ENCODE measurements around the gene CPLX3. TPM values are rescaled to one million over a fixed set of nuclear protein-coding genes. Genes with fewer than 3 reads are reported as not detected.

CPLX3 gene
- total RNA-seq, 1 donor from 2014 or later, result not detected

- Histone ChIP-seq H3K9me3 (no peaks in the 10 kb centered on the region), H3K27ac (no peak overlapping the region), H3K27me3 (no peaks in the 10 kb centered on the region), H3K4me1 (peaks cover 11 to 14% of the 10 kb centered on the region in 2 donors), H3K36me3 (peaks cover 8 to 14% of the 10 kb centered on the region in 2 donors), H3K4me3 (no peak overlapping the region)
- DNase-seq (ENCODE audit: low spot score in 2 of 2), result no peak
- TF ChIP-seq, protein P1, sequence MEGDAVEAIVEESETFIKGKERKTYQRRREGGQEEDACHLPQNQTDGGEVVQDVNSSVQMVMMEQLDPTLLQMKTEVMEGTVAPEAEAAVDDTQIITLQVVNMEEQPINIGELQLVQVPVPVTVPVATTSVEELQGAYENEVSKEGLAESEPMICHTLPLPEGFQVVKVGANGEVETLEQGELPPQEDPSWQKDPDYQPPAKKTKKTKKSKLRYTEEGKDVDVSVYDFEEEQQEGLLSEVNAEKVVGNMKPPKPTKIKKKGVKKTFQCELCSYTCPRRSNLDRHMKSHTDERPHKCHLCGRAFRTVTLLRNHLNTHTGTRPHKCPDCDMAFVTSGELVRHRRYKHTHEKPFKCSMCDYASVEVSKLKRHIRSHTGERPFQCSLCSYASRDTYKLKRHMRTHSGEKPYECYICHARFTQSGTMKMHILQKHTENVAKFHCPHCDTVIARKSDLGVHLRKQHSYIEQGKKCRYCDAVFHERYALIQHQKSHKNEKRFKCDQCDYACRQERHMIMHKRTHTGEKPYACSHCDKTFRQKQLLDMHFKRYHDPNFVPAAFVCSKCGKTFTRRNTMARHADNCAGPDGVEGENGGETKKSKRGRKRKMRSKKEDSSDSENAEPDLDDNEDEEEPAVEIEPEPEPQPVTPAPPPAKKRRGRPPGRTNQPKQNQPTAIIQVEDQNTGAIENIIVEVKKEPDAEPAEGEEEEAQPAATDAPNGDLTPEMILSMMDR (IDR thresholded peaks at IDR 0.05), result no peak
- intact Hi-C loops (cut with DNase I), result no loop called here
These were observed 32.0 kb upstream of the CPLX3 start for GRCh38 chr15:74794248-74794969.

DNA sequence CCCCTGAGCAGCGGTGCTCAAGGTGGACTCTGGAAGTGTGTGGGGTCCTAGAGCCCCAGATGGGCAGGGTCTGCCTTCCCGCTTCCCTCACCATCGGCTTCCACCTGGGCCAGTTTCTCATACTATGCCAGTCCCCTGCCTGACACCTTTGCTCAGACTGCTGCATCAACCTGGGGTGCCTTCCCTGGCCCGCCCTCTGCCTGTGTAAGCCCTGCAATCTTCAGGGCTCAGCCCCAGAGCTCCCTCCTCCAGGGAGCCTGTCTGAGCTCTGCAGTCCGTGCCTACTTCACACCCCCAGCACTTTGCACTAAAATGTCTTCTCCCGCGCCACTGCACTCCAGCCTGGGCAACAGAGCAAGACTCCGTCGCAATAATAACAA is 31.5 kb upstream of the CPLX3 start:
- intact Hi-C loops (cut with DNase I), result no loop called here
- H3K27ac ChIP-seq, result no peak overlapping the region
- no peaks in the 10 kb centered on the region for H3K9me3 ChIP-seq
- no peak overlapping the region for H3K4me3 ChIP-seq
- TF ChIP-seq, protein P1 (IDR thresholded peaks at IDR 0.05), result no peak
- peaks cover 6 to 8% of the 10 kb centered on the region in 2 donors for H3K4me1 ChIP-seq
- H3K27me3 ChIP-seq, result no peaks in the 10 kb centered on the region
- peaks cover 9 to 16% of the 10 kb centered on the region in 2 donors for H3K36me3 ChIP-seq
- DNase-seq (ENCODE audit: low spot score in 2 of 2), result no peak

GRCh38 chr15:74795966-74796625 is 30.3 kb upstream of the CPLX3 start:
- H3K36me3 ChIP-seq, result peaks cover 17 to 24% of the 10 kb centered on the region in 2 donors
- DNase-seq (ENCODE audit: low spot score in 2 of 2), result no peak
- no peak overlapping the region for H3K27ac ChIP-seq
- TF ChIP-seq, protein P1 (IDR thresholded peaks at IDR 0.05), result no peak
- no peaks in the 10 kb centered on the region for H3K9me3 ChIP-seq
- no peak overlapping the region for H3K4me3 ChIP-seq
- H3K4me1 ChIP-seq, result peaks cover 0 to 3% of the 10 kb centered on the region in 2 donors
- H3K27me3 ChIP-seq, result no peaks in the 10 kb centered on the region
- intact Hi-C loops (cut with DNase I), result no loop called here

DNA sequence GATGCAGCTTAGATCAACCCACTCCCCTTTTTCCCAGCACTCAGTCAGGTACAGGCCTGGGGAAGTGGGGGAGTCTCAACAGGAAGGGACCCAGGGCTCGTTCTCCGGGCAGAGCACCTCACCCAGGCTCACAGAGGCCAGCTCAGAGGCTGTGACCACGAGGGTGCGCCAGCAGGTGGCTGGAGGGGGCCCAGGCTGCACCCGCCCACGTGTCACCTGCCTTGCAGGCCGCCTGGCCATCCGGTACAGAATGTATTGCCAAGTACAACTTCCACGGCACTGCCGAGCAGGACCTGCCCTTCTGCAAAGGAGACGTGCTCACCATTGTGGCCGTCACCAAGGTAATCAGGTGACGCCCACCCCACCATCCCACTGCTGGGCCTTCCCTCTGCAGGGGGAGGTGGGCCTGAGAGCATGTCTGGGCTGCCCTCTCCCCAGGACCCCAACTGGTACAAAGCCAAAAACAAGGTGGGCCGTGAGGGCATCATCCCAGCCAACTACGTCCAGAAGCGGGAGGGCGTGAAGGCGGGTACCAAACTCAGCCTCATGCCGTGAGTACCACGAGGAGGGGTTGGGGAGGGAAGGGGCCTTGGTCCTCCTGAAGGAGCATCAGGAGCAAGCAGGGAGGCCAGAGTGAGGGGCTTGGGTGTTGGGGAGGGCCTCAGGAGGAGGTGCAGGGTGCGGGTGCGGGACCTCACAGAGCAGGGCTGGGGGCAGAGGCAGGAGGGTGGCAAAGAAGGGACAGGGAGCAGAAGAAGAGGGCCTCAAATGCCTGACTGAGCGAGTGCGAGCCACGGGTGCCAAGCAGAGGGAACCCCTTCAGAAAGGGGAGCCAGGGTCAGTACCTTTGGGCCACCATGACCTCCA is 27.8 kb upstream of the CPLX3 start:
- Histone ChIP-seq H3K36me3 (peaks cover 39 to 49% of the 10 kb centered on the region in 2 donors), H3K27ac (no peak overlapping the region), H3K4me1 (no peaks in the 10 kb centered on the region), H3K9me3 (no peaks in the 10 kb centered on the region), H3K4me3 (no peak overlapping the region), H3K27me3 (no peaks in the 10 kb centered on the region)
- TF ChIP-seq, protein P1 (IDR thresholded peaks at IDR 0.05), result no peak
- no peak for DNase-seq (ENCODE audit: low spot score in 2 of 2)
- intact Hi-C loops (cut with DNase I), result no loop called here

GRCh38 chr15:74799255-74799855 is 27.1 kb upstream of the CPLX3 start:
- peaks cover 39 to 49% of the 10 kb centered on the region in 2 donors for H3K36me3 ChIP-seq
- H3K27ac ChIP-seq, result no peak overlapping the region
- DNase-seq (ENCODE audit: low spot score in 2 of 2), result no peak
- no peaks in the 10 kb centered on the region for H3K4me1 ChIP-seq
- H3K4me3 ChIP-seq, result no peak overlapping the region
- TF ChIP-seq, protein P1 (IDR thresholded peaks at IDR 0.05), result no peak
- H3K9me3 ChIP-seq, result no peaks in the 10 kb centered on the region
- intact Hi-C loops (cut with DNase I), result no loop called here
- H3K27me3 ChIP-seq, result no peaks in the 10 kb centered on the region
